GM19025 (cell line): ENCODE results near the gene SGSM2.
"Not testable (repeated sequence)": the region's sequence is repeated elsewhere in the genome, so short reads cannot be mapped to it uniquely, and the experiment has no call there.

ENCODE experiments used
- ATAC-seq: cut with Tn5 transposase; IDR thresholded peaks from one replicate; pipeline ENCODE4 v1.9.1; 2021; ENCODE audit warnings: mild to moderate bottlenecking, low read depth, moderate library complexity; ENCODE audit not compliant: unreplicated experiment

SGSM2 gene

GRCh38 chr17:2336852-2337543 lies at the start of gene SGSM2:
Gene SGSM2, plus strand, starts transcription at chr17:2337501. Its CDS starts 188 bp downstream, at chr17:2337689.
- peak; percentile 25 for ATAC-seq

- ATAC-seq, result no peak
Observed at GRCh38 chr17:2289878-2290478, 47.3 kb upstream of the SGSM2 start.

GRCh38 chr17:2292100-2292499 lies 45.2 kb upstream of the SGSM2 start:
- ATAC-seq, result no peak

- ATAC-seq, result no peak
Observed at GRCh38 chr17:2295575-2295974, 41.7 kb upstream of the SGSM2 start.

- no peak for ATAC-seq
Observed at GRCh38 chr17:2297023-2297422, 40.3 kb upstream of the SGSM2 start.

GRCh38 chr17:2299136-2299535 lies 38.2 kb upstream of the SGSM2 start:
- no peak for ATAC-seq

- ATAC-seq, result no peak
Observed at GRCh38 chr17:2299756-2300155, 37.5 kb upstream of the SGSM2 start.

GRCh38 chr17:2302778-2303203 lies 34.5 kb upstream of the SGSM2 start:
- ATAC-seq, result no peak

GRCh38 chr17:2303204-2304188 lies 33.8 kb upstream of the SGSM2 start, which contains the start of the genes SMG6 and SRR:
Gene SMG6, minus strand, starts transcription at chr17:2303785. Its CDS starts 65 bp downstream, at chr17:2303720.
Gene SRR, plus strand, starts transcription at chr17:2303950. Its CDS starts 11,611 bp downstream, at chr17:2315561.
- peak; percentile 81 for ATAC-seq

GRCh38 chr17:2304931-2305330 lies 32.4 kb upstream of the SGSM2 start:
- ATAC-seq, result no peak

GRCh38 chr17:2309338-2310154 lies 27.8 kb upstream of the SGSM2 start:
- no peak for ATAC-seq

- no peak for ATAC-seq
Observed at GRCh38 chr17:2312736-2313135, 24.6 kb upstream of the SGSM2 start.

- not testable (repeated sequence) for ATAC-seq
Observed at GRCh38 chr17:2316916-2317205, 20.4 kb upstream of the SGSM2 start.

GRCh38 chr17:2317796-2318195 lies 19.5 kb upstream of the SGSM2 start:
- no peak for ATAC-seq

- ATAC-seq, result no peak
Observed at GRCh38 chr17:2319051-2319450, 18.2 kb upstream of the SGSM2 start.

GRCh38 chr17:2321399-2321798 lies 15.9 kb upstream of the SGSM2 start:
- ATAC-seq, result no peak

- ATAC-seq, result no peak
Observed at GRCh38 chr17:2323629-2324314, 13.5 kb upstream of the SGSM2 start.

GRCh38 chr17:2331303-2331702 lies 6.0 kb upstream of the SGSM2 start:
- ATAC-seq, result no peak

GRCh38 chr17:2335726-2336214 lies 1.5 kb upstream of the SGSM2 start:
- no peak for ATAC-seq
